ENCODE data around the gene ITPRIPL1. TPM values are rescaled to one million over a fixed set of nuclear protein-coding genes. Genes with fewer than 3 reads are reported as not detected.

Gene ITPRIPL1, protein sequence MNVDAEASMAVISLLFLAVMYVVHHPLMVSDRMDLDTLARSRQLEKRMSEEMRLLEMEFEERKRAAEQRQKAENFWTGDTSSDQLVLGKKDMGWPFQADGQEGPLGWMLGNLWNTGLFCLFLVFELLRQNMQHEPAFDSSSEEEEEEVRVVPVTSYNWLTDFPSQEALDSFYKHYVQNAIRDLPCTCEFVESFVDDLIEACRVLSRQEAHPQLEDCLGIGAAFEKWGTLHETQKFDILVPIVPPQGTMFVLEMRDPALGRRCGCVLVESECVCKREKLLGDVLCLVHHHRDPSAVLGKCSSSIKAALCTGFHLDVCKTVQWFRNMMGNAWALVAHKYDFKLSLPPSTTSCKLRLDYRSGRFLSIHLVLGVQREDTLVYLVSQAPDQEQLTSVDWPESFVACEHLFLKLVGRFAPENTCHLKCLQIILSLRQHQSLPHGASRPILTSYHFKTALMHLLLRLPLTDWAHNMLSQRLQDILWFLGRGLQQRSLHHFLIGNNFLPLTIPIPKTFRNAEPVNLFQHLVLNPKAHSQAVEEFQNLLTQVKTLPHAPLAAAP
- total RNA-seq (2021) (23.5 and 23.9 TPM in 2 replicates), Bru-seq, nascent RNA (percentile 67 among the genes with signal in this experiment), BruChase-seq, experiment 1, labeled RNA remaining after a 2-hour chase (percentile 86 among the genes with signal in this experiment), BruChase-seq, experiment 2, labeled RNA remaining after a 6-hour chase (percentile 69 among the genes with signal in this experiment)
- long read RNA-seq, full-length matches to known transcripts: 50 of 53 reads
- long read RNA-seq, partial matches to known transcripts: 3 of 53 reads
- long read RNA-seq, other reads (novel, unspliced or antisense): 0 of 53 reads

DNA sequence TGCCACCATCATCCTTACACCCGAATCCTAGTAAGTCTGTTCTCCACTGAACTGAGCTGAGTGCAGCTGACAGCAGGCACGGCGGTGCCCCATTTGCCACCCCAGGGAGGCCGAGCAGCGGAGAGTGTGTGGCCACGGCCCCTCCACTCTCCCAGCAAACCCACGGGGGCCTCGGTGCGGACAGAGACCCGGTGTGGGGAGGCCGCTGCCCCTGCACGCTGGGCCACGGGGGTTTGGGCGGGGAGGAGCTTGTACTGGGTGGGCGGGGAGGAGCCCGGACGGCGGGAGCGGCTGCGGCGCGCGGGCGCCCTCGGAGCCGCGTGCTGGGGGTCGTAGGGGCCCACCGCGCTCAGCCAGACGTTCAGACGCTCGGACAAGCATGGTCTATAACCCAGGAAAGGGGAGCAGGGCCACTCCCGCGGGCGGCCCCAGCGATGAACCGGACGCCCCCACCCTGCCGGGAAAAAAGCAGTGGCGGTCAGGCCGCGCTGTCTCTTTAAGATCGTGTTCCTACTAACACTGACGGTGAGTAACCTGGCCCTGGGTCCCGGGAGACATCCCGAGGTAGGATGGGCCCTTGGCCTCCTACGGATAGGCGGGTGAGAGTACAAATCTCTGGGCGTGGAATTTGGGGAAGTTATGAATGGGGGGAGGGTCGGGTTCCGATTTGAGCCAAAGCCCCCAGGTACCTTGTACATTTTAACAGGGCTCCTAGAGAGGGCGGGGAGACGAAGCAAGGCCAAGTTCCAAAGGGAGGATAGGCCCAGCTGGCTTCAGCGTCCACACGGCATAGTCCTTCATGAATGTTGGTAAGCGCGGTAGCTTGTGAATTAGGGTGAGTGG is at the start of gene ITPRIPL1:
Gene ITPRIPL1, plus strand, starts transcription at position 277 of the 843 bp plus-strand sequence. Its CDS starts 523 bp downstream, at position 800.
- Histone ChIP-seq H3K27me3 (replicated peaks; ENCODE audit: insufficient read depth, low read depth, low read length, poor library complexity) (peaks cover 18% of the 10 kb centered on the region), H3K9me3 (ENCODE audit: low read depth, low read length, poor library complexity, severe bottlenecking) (no peaks in the 10 kb centered on the region), H3K27ac (ENCODE audit: low read depth, low read length, poor library complexity, severe bottlenecking) (peak within 1 kb of the TSS; percentile 66), H3K4me3 (ENCODE audit: low read depth, low read length, poor library complexity, severe bottlenecking) (peak within 1 kb of the TSS; percentile 60), H3K36me3 (ENCODE audit: insufficient read depth, low read length, poor library complexity, severe bottlenecking) (peaks cover 19% of the 10 kb centered on the region), H3K4me1 (ENCODE audit: insufficient read depth, low read length, poor library complexity, severe bottlenecking) (no peaks in the 10 kb centered on the region)
- BruUV-seq (replicated peaks): no TSS peak
- ChIA-PET CTCF (no interaction called here), POLR2A (ENCODE audit: low non-redundant PET) (interaction anchor here (0.6 kb wide), 2 partner anchors 13 to 17 kb away, joined by 3 to 5 read pairs; no protein-coding TSS in a partner anchor)
- intact Hi-C loops (cut with micrococcal nuclease; ENCODE audit: unreplicated experiment): no loop called here
- DNase-seq (ENCODE audit: low spot score): peak; percentile 38
- no peak for TF ChIP-seq CTCF (conservative IDR thresholded peaks at IDR 0.05; ENCODE audit: low read depth, low read length)

- ChIA-PET CTCF (no interaction called here), POLR2A (ENCODE audit: low non-redundant PET) (interaction anchor here (0.6 kb wide), 1 partner anchor 27 kb away, joined by 9 read pairs; no protein-coding TSS in a partner anchor)
- no peak overlapping the region for H3K27ac ChIP-seq (ENCODE audit: low read depth, low read length, poor library complexity, severe bottlenecking)
- TF ChIP-seq EZH2 (IDR thresholded peaks at IDR 0.05; ENCODE audit: borderline replicate concordance, low read depth, low read length, poor library complexity, severe bottlenecking): no peak
- TF ChIP-seq CTCF (conservative IDR thresholded peaks at IDR 0.05; ENCODE audit: low read depth, low read length): no peak
- H3K9me3 ChIP-seq (ENCODE audit: low read depth, low read length, poor library complexity, severe bottlenecking): no peaks in the 10 kb centered on the region
- BruUV-seq (replicated peaks): no TSS peak
- H3K36me3 ChIP-seq (ENCODE audit: insufficient read depth, low read length, poor library complexity, severe bottlenecking): peaks cover 69% of the 10 kb centered on the region
- H3K27me3 ChIP-seq (replicated peaks; ENCODE audit: insufficient read depth, low read depth, low read length, poor library complexity): no peaks in the 10 kb centered on the region
- intact Hi-C loops (cut with micrococcal nuclease; ENCODE audit: unreplicated experiment): no loop called here
- DNase-seq (ENCODE audit: low spot score): no peak
- H3K4me3 ChIP-seq (ENCODE audit: low read depth, low read length, poor library complexity, severe bottlenecking): no peak overlapping the region
- H3K4me1 ChIP-seq (ENCODE audit: insufficient read depth, low read length, poor library complexity, severe bottlenecking): no peaks in the 10 kb centered on the region
These were observed 48.2 kb upstream of the ITPRIPL1 start for GRCh38 chr2:96276787-96277499.

Data from A673 (cell line).